NCI-H2081 treated with DMSO at 0.1 percent for 48 hours (cell line): ENCODE results near the gene C9orf85.
A peak's percentile ranks its signal among the peaks of the same experiment; 100 is the strongest.
"Not testable (repeated sequence)": the region's sequence is repeated elsewhere in the genome, so short reads cannot be mapped to it uniquely, and the experiment has no call there.

Source experiments
- DNase-seq: peaks from one replicate; lab custom pipeline; 2025; lab: John Stamatoyannopoulos, UW

C9orf85 gene, protein sequence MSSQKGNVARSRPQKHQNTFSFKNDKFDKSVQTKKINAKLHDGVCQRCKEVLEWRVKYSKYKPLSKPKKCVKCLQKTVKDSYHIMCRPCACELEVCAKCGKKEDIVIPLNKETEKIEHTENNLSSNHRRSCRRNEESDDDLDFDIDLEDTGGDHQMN

DNA sequence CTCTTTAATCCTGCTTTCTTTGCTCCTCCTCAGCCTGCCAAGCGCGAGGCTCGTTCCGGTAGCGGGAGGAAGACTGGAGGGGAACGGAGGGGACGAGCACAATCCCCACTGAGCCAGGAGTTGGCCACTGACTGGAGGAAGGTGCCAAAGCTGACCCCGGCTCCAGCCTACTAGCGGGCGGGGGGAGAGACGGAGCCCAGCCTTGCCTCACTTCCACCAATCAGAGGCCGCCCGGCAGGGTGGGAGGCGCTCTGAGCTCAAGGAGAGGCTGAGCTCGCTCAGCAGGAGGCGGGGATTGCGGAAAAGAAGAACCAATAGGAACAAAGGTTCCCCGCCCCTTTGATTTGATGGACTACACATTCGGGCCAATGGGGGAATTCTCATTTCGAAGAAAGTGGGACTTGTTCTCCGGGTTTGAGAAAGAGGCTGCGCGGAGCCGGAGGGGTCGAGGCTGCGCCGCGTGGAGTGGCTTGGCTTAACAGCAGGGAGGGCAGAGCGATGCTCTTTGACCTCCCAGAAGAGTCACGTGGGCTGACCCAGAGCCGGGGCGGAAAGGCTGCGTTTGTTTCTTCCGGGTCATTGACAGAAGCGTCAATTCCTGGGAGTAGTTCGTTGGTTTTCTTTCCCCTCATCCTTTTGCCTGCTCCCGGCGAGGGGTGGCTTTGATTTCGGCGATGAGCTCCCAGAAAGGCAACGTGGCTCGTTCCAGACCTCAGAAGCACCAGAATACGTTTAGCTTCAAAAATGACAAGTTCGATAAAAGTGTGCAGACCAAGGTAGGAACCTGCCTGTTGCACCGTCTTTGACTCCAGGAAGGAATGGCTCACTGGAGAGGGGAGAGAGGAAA is at the start of gene C9orf85, which contains the start of gene ABHD17B:
C9orf85 (plus strand) TSS at position 579 of the 847 bp plus-strand sequence; CDS start at position 675, 96 bp downstream.
ABHD17B (minus strand) TSS at position 133 of the 847 bp plus-strand sequence. CDS start 36,113 bp downstream, outside the sequence.
- peak; percentile 97 for DNase-seq

DNA sequence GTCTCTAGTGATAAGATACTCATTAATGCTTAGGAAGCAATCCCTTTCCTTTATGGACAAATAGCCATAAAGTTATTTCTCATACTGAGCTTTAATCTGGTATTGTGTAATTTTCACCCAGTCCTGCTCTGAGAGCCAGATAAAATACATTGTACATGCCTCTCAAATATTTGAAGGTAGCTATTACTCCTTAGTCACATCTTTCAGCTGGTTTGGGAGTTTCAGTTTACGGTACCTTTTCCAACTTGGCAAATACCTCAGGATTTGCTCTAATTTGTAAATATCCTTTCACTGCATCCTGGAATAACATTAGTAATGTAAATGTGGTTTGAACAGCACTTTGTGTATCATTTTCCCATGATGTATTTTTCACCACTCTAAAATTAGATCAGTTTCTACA is 47.8 kb upstream of the C9orf85 start:
- DNase-seq = no peak

DNA sequence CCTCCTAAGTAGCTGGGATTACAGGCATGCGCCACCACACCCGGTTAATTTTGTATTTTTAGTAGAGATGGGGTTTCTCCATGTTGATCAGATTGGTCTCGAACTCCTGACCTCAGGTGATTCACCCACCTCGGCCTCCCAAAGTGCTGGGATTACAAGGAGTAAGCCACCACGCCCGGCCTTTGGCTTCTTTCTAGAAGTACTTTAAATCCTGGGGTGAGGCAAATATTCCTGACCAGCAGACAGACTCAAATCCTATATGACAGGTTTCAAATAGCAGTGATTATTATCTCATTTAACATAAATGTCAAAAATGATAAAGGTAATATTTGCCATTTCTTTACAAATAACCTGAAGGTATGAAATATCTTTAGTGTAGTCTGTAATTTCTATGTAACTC is 36.1 kb upstream of the C9orf85 start:
- no peak for DNase-seq

DNA sequence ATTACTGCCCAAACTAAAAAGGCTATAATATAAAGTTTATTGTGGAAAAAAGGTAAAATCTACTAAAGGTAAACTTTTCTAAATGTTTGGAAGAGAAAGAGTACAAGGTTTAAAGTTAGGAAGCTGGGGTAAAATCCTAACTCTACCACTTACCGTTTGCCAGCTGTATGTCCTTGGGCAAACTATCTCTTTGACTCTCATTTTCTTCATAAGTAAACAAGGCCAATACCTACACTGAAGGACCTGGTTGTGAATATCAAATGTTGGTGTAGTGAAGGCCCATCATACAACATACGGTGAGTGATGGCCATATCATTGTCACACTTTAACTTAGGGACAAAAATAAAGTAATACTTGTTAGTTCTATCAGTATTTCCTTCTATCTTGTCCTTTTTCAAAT is 35.3 kb upstream of the C9orf85 start:
- no peak for DNase-seq

DNA sequence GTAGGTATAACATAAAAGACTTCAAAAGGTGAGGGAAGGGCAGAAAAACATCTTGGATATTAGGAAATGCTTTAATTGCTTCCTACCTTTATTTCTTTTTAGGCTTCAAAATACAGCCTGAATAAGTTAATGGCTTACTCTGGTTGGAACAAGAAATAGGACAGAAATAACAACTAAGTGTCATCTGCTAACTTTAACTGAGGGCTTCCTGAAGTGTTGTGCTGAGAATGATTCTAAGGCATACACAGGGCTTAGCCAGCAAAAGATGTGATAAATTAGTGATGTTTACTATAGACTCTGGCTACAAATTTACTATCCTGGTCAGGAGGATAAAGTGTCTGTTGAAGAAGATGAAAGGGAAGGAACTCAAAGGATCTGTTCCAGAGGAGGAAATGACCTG is 34.6 kb upstream of the C9orf85 start:
- DNase-seq = no peak

DNA sequence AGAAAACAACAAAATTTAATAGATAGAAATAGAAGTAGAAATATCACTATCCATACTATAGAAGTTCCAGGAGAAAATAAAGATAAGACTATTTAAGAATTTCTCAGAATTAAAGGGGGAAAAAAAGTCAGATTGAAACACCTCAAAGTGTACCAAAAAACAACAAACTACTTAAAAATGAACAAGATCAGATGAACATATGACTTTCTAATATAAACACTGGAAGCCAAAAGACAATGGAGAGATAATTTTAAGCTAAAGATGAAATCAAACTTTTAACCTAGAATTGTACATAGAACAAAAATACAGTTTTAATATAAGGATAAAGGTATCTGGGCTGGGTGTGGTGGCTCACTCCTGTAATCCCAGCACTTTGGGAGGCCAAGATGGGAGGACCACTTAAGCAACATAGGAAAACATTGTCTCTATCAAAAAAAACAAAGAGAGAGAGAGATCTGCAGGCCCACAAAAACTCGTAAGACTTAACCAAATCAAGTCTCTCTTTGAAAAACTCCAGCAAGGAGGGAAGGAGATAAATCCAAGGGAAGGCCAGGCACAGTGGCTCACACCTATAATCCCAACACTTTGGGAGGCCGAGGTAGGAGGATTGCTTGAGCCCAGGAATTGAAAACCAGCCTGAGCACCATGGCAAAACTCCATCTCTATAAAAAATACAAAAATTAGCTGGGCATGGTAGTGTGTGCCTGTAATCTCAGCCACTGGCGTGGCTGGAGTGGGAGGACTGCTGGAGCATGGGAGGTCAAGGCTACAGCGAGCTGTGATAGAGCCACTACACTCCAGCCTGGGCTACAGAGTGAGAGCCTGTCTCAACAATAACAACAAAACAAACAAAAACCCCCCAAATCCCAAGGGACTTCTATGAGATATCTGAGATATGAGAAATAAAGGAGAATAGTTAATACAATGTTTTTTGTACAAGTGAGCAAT is 32.8 kb upstream of the C9orf85 start:
- DNase-seq = no peak

DNA sequence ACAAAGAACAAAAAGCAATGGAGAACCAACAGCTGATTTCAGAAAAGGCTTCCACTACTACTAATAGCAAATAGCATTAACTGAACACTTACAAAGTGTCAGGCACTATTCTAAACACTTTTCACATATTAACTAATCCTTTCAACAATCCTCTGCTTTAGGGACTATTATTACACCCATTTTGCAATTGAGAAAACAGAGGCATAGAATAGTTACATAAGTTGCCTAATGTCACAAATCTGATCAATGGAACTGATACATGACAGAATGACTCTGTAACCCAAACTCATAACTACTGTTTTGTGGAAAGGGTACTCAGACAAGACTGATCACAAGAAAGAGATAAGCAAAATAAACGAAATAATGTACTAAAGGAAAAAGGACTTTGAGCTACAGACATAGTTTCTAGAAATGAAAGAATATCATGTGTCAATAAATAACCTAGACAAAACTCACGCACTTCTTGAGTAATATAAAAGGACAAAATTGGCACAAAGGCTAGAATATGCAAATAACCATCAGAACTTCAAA is 31.7 kb upstream of the C9orf85 start:
- no peak for DNase-seq

DNA sequence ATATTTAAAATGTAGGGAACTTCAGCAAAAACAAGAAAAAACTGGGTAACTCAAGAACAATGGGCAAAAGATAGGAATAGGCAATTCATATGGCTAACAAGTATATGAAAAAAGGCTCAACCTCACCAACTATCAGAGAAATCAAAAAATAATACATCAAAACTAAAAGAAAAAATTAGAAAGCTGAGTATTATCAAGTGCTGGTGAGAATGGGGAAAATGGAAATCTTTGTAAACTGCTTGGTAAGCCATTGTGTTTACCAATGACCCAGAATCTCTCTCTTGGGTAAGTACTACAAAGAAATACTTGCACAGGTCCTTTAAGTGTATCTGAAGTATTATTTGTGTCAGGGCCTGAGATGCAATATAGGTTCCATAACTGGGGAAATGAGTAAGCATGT is 27.4 kb upstream of the C9orf85 start:
- no peak for DNase-seq

DNA sequence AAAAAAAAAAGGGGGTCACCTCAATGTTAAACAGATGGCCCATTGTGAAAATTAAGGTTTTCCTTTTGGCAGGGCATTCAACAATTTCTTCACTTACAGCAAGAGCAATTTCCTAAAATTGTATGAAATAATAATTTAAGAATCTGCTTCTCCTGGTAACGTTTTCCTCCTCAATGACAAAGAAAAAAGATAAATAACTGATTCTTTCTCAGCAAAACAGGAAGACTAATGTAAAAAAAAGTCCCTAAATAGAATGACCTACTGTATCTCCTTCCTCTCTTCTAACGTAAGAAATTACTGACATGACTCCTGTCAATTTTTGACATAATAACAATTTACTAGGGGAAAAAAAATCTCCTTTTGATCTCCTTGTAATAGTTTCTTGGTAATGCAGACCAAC is 26.0 kb upstream of the C9orf85 start:
- no peak for DNase-seq

DNA sequence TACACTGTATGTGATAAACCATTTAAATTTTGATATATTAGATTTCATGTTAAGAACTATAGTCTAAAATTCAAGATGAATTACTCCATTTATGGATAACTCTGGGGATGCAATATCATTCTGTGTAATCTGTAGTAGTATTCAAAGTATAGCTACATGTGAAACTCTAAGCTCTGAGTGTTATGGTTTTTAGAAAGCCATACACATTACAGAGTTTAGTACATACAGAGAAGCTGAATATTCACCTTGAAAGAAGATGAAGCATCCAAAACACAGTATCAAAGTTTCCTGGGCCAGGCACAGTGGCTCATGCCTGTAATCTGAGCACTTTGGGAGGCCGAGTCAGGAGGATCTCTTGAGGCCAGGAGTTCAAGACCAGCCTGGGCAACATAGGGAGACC is 25.4 kb upstream of the C9orf85 start:
- DNase-seq = no peak

DNA sequence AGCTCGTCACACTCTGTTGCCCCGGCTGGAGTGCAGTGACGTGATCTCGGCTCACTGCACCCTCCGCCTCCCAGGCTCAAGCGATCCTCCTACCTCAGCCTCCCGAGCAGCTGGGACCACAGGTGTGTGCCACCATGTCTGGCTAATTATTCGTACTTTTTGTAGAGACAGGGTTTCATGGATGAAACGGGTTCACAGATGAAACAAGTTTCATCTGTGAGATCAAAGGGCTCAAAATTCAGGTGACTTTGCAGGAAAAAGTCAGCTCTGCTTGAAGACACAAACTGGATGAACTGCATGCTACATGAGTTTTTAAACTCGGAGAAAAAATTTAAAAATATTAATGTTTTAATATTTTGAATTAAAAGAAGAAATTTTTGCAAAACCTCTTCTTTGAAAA is 24.9 kb upstream of the C9orf85 start:
- DNase-seq = no peak

DNA sequence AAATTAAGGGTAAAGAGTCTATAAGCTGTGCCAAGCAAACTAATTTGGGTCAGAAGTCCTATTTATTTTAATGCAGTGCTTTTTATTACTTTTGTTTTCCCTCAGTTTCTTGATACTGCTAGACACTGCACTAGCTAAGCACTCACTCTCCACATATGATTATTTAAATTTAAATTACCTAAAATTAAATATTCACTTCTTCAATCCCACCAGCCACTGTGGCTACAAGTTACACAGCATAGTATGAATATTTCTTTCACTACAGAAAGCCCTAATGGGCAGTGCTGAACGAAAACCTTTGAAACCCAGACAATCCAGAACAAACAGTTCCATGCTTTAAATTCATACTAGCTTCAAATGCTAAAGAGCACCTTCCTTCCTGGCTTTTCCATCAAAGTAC is 24.1 kb upstream of the C9orf85 start:
- no peak for DNase-seq

DNA sequence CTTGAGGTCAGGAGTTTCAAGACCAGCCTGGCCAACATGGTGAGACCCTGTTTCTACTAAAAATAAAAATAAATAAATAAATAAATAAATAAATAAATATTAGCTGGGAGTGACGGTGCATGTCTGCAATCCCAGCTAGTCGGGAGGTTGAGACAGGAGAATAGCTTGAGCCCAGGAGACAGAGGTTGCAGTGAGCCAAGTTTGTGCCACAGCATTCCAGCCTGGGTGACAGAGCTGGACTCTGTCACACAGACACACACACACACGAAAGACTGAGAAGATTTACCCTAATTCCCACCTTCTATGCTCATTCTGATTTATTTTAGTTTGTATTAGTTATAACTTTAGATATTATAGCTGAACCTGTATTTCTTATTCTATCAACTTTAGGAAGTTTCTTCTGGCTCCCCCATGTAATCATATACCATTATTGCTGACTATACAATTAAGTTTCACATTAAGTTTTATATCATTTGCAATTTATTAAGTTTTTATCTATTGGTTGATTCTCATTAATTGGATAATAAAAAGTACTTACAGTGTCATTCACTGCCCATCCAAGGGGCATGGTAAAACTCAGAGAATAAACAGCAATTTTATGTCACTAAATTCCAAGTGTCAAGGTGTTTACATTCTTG is 21.3 kb upstream of the C9orf85 start:
- no peak for DNase-seq

DNA sequence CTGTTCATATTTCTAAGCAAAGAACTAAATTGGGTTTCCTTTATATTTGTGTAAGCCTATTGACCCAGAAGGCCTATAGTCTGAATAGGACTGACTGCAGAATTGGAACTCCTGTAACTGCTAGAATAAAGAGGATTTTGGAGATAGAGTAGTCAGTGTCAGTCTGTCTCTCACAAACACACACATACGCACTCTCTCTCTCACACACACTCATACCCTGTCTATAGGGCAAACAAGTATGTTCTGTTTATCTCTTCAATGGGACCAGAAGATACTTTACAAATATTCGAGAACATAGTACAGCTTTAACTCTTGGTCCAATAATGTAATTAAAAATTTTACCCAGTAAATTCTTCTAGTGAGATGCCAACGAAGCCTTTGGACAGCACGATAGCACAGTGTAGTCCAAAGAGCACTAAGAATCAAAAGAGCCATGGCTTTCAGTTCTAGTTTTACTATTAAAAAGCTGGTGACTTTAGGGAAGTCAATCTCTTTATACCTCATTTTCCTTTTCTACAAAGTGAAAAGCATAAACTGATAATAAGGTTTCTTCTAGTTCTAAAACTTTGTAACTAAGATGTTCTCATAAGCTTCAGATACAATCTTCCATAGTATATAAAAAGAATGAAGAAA is 19.8 kb upstream of the C9orf85 start:
- no peak for DNase-seq

DNA sequence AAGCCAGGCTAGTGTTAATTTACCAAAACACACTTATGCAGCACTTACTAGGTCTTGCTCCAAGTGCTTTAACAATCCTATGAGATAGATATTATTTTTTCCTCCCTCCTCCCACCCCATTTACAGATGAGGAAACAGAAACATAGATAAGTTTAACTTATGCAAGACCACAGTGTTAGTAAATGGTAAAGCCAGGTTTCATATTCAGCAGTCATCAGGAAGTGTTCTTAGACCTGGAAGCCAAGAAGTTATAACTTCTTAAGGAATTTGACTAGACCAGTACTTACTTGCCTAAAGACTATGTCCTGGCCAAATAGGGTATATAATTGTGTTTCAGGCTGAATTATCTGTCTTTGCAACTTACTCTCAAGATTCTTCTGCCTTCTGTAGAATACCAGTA is 16.3 kb upstream of the C9orf85 start:
- no peak for DNase-seq

DNA sequence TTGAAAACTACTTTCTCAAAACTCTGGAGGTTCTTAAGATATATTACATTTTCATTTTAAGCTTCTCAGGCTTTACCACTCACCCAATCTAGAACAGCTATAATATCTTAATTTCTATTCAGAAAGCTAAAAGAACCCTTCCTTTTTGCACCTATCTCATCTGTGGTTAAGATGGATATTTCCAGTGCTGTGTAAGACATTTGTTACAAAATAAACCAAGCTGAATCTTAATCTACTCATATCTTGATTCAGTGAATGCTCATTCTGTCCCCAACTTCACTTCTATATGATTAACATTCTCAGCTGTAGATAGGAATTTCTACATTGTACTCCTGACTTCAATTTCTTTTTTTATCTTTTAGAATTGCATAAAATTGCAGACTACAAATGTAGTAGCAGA is 15.5 kb upstream of the C9orf85 start:
- no peak for DNase-seq

DNA sequence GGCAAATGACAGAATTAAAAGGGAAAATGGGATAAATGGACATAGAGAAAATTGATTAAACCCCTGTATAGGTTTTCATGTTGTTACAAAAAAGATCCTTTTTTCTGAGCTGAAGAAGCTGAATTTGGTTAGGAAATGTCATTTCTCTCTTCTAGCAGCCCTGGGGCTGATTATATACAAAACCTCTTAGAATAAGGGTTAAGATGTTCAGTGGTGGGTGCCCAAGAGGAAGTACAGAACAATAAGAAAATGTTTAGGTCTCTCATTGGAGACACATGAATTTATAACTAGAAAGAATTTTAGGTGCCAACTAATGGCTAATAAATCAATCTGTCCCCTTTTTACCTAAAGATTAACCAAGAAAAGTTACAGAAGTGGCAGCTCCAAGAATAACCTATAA is 14.7 kb upstream of the C9orf85 start:
- no peak for DNase-seq

DNA sequence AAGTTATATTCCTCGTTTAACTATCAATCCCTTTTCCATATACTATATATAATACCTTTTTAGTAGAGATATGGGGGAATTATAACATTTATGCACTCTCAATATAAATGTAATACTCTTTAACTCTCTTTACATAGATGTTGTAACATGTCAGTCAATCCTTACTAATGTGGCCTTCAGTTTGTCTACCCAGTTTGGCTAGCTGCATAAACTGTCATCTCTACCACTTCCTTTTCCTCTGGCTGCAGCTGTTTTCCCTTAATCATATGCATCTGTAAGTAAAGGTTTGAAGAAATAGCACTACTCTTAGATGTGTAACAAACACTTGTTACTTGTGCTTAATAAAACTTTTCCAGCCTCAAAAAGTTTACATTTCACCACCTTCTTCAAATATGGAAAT is 13.9 kb upstream of the C9orf85 start:
- DNase-seq = no peak

DNA sequence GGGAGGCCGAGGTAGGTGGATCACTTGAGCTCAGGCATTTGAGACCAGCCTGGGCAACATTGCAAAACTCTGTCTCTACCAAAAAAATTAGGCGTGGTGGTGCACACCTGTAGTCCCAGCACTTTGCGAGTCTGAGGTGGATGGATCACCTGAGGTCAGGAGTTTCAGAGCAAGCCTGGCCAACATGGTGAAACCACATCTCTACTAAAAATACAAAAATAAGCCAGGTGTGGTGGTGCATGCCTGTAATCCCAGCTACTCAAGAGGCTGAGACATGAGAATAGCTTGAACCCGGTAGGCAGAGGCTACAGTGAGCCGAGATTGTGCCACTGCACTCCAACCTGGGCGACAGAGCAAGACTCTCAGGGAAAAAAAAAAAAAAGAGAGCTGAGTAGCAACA is 12.7 kb upstream of the C9orf85 start:
- DNase-seq = not testable (repeated sequence)

DNA sequence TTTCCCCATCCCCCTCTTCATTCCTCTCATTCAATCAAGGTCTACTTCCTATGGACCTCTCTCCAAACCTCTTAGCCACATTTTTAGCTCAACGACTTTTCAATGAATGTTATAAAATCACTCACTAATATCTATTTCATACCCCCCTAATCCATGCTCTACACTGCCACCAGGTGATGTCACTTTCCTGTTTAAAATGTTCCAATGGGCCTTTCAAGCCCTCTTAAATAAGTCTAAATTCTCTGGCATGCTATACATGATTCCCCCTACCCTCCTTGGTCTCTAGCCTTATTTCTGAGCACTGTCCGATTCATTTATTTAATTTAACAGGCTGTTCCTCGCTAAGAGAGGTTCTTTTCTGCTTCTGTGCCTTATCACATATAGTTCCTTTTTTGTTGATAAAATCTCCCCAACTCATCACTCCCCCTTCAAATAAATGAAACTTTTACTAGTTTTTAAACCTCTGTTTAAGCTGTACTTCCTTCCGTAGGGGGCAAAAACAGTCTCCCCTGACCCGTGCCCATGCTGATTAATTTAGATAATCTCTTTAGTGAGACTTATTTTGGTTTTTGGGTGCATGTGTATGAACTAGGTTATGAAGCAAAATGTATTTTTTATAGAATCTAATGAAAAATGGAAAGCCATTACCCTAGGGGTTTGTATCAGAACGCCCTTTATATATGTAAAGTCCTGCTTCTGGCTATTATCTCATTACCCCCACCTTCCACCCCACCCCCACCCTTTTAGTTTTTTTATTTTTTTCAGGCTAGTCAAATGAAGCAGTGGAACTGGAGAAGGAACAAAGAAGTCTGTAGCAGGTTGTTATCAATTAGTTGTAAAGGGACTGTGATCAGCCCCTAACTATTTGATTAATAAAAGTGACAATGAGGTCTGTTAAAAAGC is 9.5 kb upstream of the C9orf85 start:
- no peak for DNase-seq
